K562 (cell line): ENCODE results near the gene EEPD1. TPM values are rescaled to one million over a fixed set of nuclear protein-coding genes. Genes with fewer than 3 reads are reported as not detected.

ENCODE experiments used
- C11orf30 ChIP-seq: fragments of 450-650 bp; IDR thresholded peaks from 2 replicates; pipeline ENCODE4 v1.6.1; 2016; ENCODE audit warnings: low read depth, mild to moderate bottlenecking
- HDGF ChIP-seq: fragments of 450-650 bp; IDR thresholded peaks from 2 replicates; pipeline ENCODE4 v1.6.1; 2016
- HMGXB4 ChIP-seq: sonication (generic); formaldehyde crosslinking; IDR thresholded peaks from 2 replicates; pipeline ENCODE4 v1.8.1; 2023; ENCODE audit warnings: mild to moderate bottlenecking, missing genetic modification reagents
- LARP7 ChIP-seq: fragments of 450-650 bp; IDR thresholded peaks from 2 replicates; pipeline ENCODE4 v1.6.1; 2016
- MAFF ChIP-seq: IDR thresholded peaks from 2 replicates; pipeline ENCODE4 v1.6.1; 2012; ENCODE audit warnings: low read length, improper control_type of control experiment
- NELFE ChIP-seq: IDR thresholded peaks from 2 replicates; pipeline ENCODE4 v1.6.1; 2011; ENCODE audit warnings: mild to moderate bottlenecking; ENCODE audit not compliant: insufficient read depth, insufficient read length
- NR4A1 ChIP-seq, 2 experiments: fragments of 250-450 bp in 1 of 2; fragments of 450-650 bp in 1 of 2; sonication (Bioruptor Pico) in 1 of 2; IDR thresholded peaks; 2 replicates each; pipeline versions ENCODE4 v1.4.0 to v1.6.1; 2016 to 2020; ENCODE audit warnings: mild to moderate bottlenecking in 2 of 2, missing compliant biosample characterization in 1 of 2, missing genetic modification characterization in 1 of 2, moderate library complexity in 1 of 2
- OTX1 ChIP-seq: fragments of 450-650 bp; formaldehyde crosslinking; IDR thresholded peaks from 2 replicates; pipeline ENCODE4 v1.4.0; 2022; ENCODE audit warnings: mild to moderate bottlenecking
- SMC3 ChIP-seq: conservative IDR thresholded peaks from 2 replicates; pipeline ENCODE4 v1.6.1; 2011; ENCODE audit warnings: low read depth, low read length, improper control_type of control experiment; ENCODE audit not compliant: insufficient read depth
- ZNF197 ChIP-seq: fragments of 200-800 bp; sonication (Bioruptor generic); IDR thresholded peaks from 2 replicates; pipeline ENCODE4 v1.6.1; 2016; ENCODE audit warnings: low read depth, missing genetic modification characterization, missing compliant biosample characterization
- ZNF316 ChIP-seq: fragments of 450-650 bp; IDR thresholded peaks from 2 replicates; pipeline ENCODE4 v1.6.1; 2016
- ZNF318 ChIP-seq, 2 experiments: fragments of 450-650 bp; IDR thresholded peaks; 2 replicates each; pipeline ENCODE4 v1.6.1; 2016; ENCODE audit warnings: mild to moderate bottlenecking in 2 of 2, borderline replicate concordance in 1 of 2, low read depth in 1 of 2, moderate library complexity in 1 of 2
- polyA plus RNA-seq, 8 experiments: library from polyadenylated mRNA; depleted of rRNA in 4 of 8; stranded (reverse) in 5 of 8; unstranded in 3 of 8; fragments of >200 nt; fragmentation: Nextera tagmentation in 2 of 8; fragmentation: Illumina TruSeq in 1 of 8; extraction: Ambion mirVana in 2 of 8; extraction: Trizol in 1 of 8; gene quantifications; 2 replicates each; pipeline versions ENCODE4 v1.2.1 to v1.2.3, GENCODE V29; 2011 to 2014; ENCODE audit warnings: inconsistent platforms in 1 of 8, missing spikeins in 1 of 8
- total RNA-seq, 7 experiments: library from RNA; depleted of rRNA in 6 of 7; stranded (reverse); fragments of >200 nt in 6 of 7; fragmentation: Illumina TruSeq in 2 of 7; extraction: Trizol in 2 of 7; gene quantifications; 2 replicates each; pipeline versions ENCODE4 v1.2.1 to v1.2.3, GENCODE V29; 2011 to 2021; ENCODE audit warnings: low replicate concordance in 1 of 7
- TF ChIP-seq, protein P1 (sequence below), 2 experiments: fragments of 450-650 bp; IDR thresholded peaks; 2 replicates each; pipeline ENCODE4 v1.6.1; 2018; ENCODE audit warnings: mild to moderate bottlenecking in 2 of 2, low read depth in 1 of 2; ENCODE audit not compliant: partially characterized antibody in 2 of 2

The EEPD1 gene
- total and polyA plus RNA-seq, 9 of the 15 experiments (the other 6 are each of a cell fraction or from before 2014, with no cell fraction given), result 0.01 to 1.5 (median 0.74) TPM; not detected in 1

DNA sequence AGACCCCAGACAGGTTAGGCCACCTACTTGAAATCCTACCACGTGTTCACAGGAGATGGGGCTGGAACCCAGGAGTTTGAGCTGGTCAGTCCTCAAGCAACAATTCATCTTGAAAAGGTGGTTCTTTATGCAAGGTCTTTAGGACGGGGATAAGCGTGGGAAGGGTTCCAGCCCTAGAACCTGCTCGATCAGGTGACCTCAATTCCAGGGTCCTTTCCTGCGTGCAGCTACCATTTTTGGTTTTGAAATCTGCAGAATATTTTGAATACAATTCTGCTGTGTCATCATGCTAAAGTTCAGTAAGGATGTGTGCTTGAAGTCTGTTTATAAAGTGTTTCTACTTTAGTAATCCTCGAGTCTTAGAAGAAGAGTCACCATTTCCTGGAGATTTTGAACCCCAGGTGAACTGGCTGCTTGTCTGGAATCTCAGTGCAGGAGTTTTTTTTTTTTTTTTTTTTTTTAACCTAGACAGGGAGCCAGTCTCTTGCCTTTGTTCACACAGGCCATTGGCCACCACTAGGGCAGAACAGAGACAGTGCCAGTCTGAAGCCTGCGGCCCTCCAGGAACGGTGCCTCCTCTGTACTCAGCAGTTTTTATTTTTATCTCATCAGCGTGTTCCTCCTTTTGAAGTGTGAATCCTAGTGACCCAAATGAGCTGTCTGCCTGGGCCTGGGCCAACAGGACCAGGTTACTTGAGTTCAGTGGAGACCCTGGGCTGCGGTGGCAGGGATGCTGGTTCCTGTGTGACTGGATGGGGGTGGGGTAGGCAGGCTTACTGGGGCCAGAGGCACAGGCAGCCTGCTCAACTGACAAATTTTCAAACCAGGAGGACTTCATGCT lies 54.6 kb downstream of the EEPD1 start (continued):
- no peak for TF ChIP-seq ZNF318 (IDR thresholded peaks at IDR 0.05; ENCODE audit: borderline replicate concordance in 1 of 2, low read depth in 1 of 2)
- TF ChIP-seq LARP7, result no peak
- no peak for TF ChIP-seq NR4A1 (CRISPR knock-in tag; IDR thresholded peaks at IDR 0.05)
- TF ChIP-seq NR4A1 (tag; IDR thresholded peaks at IDR 0.05), result no peak
- no peak for TF ChIP-seq SMC3
- TF ChIP-seq, protein P1, sequence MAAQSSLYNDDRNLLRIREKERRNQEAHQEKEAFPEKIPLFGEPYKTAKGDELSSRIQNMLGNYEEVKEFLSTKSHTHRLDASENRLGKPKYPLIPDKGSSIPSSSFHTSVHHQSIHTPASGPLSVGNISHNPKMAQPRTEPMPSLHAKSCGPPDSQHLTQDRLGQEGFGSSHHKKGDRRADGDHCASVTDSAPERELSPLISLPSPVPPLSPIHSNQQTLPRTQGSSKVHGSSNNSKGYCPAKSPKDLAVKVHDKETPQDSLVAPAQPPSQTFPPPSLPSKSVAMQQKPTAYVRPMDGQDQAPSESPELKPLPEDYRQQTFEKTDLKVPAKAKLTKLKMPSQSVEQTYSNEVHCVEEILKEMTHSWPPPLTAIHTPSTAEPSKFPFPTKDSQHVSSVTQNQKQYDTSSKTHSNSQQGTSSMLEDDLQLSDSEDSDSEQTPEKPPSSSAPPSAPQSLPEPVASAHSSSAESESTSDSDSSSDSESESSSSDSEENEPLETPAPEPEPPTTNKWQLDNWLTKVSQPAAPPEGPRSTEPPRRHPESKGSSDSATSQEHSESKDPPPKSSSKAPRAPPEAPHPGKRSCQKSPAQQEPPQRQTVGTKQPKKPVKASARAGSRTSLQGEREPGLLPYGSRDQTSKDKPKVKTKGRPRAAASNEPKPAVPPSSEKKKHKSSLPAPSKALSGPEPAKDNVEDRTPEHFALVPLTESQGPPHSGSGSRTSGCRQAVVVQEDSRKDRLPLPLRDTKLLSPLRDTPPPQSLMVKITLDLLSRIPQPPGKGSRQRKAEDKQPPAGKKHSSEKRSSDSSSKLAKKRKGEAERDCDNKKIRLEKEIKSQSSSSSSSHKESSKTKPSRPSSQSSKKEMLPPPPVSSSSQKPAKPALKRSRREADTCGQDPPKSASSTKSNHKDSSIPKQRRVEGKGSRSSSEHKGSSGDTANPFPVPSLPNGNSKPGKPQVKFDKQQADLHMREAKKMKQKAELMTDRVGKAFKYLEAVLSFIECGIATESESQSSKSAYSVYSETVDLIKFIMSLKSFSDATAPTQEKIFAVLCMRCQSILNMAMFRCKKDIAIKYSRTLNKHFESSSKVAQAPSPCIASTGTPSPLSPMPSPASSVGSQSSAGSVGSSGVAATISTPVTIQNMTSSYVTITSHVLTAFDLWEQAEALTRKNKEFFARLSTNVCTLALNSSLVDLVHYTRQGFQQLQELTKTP (IDR thresholded peaks at IDR 0.05; ENCODE audit: low read depth in 1 of 2, partially characterized antibody in 2 of 2), result no peak
- TF ChIP-seq MAFF, result peak; percentile 78
- no peak for TF ChIP-seq ZNF197 (CRISPR knock-in tag)
- peak; percentile 92 for TF ChIP-seq ZNF316
- peak; percentile 89 for TF ChIP-seq C11orf30
- TF ChIP-seq HMGXB4 (CRISPR knock-in tag), result no peak
- no peak for TF ChIP-seq HDGF
- no peak for TF ChIP-seq NELFE
- no peak for TF ChIP-seq OTX1 (CRISPR knock-in tag)
